Activated CD4-positive, alpha-beta T cell treated with anti-CD3 and anti-CD28 coated beads, Interleukin-2, amount 10 ng/mL, durations not matched to agents 24 days and 14 days (primary cell): Measurements from ENCODE around the gene PAX7. TPM values are rescaled to one million over a fixed set of nuclear protein-coding genes. Genes with fewer than 3 reads are reported as not detected.

ENCODE experiments used
- DNase-seq: peaks from one replicate; pipeline ENCODE4 v3.0.0; 2022
- H3K27ac Mint-ChIP-seq: one replicate; pipeline ENCODE4 v1.8.0; 2022; ENCODE audit warnings: mild to moderate bottlenecking, mixed read lengths
- H3K27me3 Mint-ChIP-seq: one replicate; pipeline ENCODE4 v1.8.0; 2022; ENCODE audit warnings: mixed read lengths
- H3K36me3 Mint-ChIP-seq: one replicate; pipeline ENCODE4 v1.8.0; 2022; ENCODE audit warnings: low read depth, mild to moderate bottlenecking, mixed read lengths
- H3K4me1 Mint-ChIP-seq: one replicate; pipeline ENCODE4 v1.8.0; 2021; ENCODE audit warnings: mixed read lengths
- H3K4me3 Mint-ChIP-seq: one replicate; pipeline ENCODE4 v1.8.0; 2022; ENCODE audit warnings: mild to moderate bottlenecking, moderate library complexity, mixed read lengths
- H3K9me3 Mint-ChIP-seq: one replicate; pipeline ENCODE4 v1.8.0; 2021; ENCODE audit warnings: mixed read lengths
- intact Hi-C: fragments of 100-400 bp; cut with micrococcal nuclease; formaldehyde crosslinking; loops from one replicate; pipeline ENCODE4 v1.15.1; 2023
- total RNA-seq: library from RNA; stranded (reverse); gene quantifications from 2 replicates; pipeline ENCODE4 v1.2.3, GENCODE V29; 2022

PAX7 gene
- total RNA-seq, 1 donor from 2014 or later, result not detected

- Mint-ChIP-seq H3K9me3 (no peaks in the 10 kb centered on the region), H3K27ac (no peak overlapping the region), H3K4me3 (no peak overlapping the region), H3K27me3 (peaks cover 2% of the 10 kb centered on the region), H3K36me3 (no peaks in the 10 kb centered on the region), H3K4me1 (no peaks in the 10 kb centered on the region)
- DNase-seq, result no peak
- intact Hi-C loops, result no loop called here
Observed at GRCh38 chr1:18606443-18607288, 24.0 kb upstream of the PAX7 start.

- Mint-ChIP-seq H3K4me1 (no peaks in the 10 kb centered on the region), H3K36me3 (no peaks in the 10 kb centered on the region), H3K4me3 (no peak overlapping the region), H3K27me3 (peaks cover 6% of the 10 kb centered on the region), H3K27ac (no peak overlapping the region), H3K9me3 (no peaks in the 10 kb centered on the region)
- DNase-seq, result no peak
- intact Hi-C loops, result no loop called here
Observed at GRCh38 chr1:18607289-18607760, 23.3 kb upstream of the PAX7 start.

- no peak overlapping the region for H3K4me3 Mint-ChIP-seq
- intact Hi-C loops, result no loop called here
- H3K4me1 Mint-ChIP-seq, result no peaks in the 10 kb centered on the region
- no peaks in the 10 kb centered on the region for H3K36me3 Mint-ChIP-seq
- no peak for DNase-seq
- H3K27ac Mint-ChIP-seq, result no peak overlapping the region
- no peaks in the 10 kb centered on the region for H3K9me3 Mint-ChIP-seq
- H3K27me3 Mint-ChIP-seq, result peaks cover 6% of the 10 kb centered on the region
Observed at GRCh38 chr1:18608534-18608933, 22.1 kb upstream of the PAX7 start.

GRCh38 chr1:18611311-18611710, 19.3 kb upstream of the PAX7 start:
- intact Hi-C loops, result no loop called here
- Mint-ChIP-seq H3K27me3 (peaks cover 9% of the 10 kb centered on the region), H3K4me1 (no peaks in the 10 kb centered on the region), H3K36me3 (no peaks in the 10 kb centered on the region), H3K27ac (no peak overlapping the region), H3K4me3 (no peak overlapping the region), H3K9me3 (no peaks in the 10 kb centered on the region)
- no peak for DNase-seq

GRCh38 chr1:18612073-18612472, 18.6 kb upstream of the PAX7 start:
- no peak overlapping the region for H3K4me3 Mint-ChIP-seq
- intact Hi-C loops, result no loop called here
- H3K27ac Mint-ChIP-seq, result no peak overlapping the region
- H3K27me3 Mint-ChIP-seq, result peaks cover 9% of the 10 kb centered on the region
- no peaks in the 10 kb centered on the region for H3K36me3 Mint-ChIP-seq
- no peaks in the 10 kb centered on the region for H3K4me1 Mint-ChIP-seq
- H3K9me3 Mint-ChIP-seq, result no peaks in the 10 kb centered on the region
- DNase-seq, result no peak

- intact Hi-C loops, result no loop called here
- no peaks in the 10 kb centered on the region for H3K9me3 Mint-ChIP-seq
- H3K36me3 Mint-ChIP-seq, result no peaks in the 10 kb centered on the region
- no peak overlapping the region for H3K27ac Mint-ChIP-seq
- DNase-seq, result no peak
- H3K4me1 Mint-ChIP-seq, result no peaks in the 10 kb centered on the region
- H3K4me3 Mint-ChIP-seq, result no peak overlapping the region
- peaks cover 15% of the 10 kb centered on the region for H3K27me3 Mint-ChIP-seq
Observed at GRCh38 chr1:18614069-18614735, 16.4 kb upstream of the PAX7 start.

- no peak overlapping the region for H3K27ac Mint-ChIP-seq
- no peak for DNase-seq
- H3K4me3 Mint-ChIP-seq, result no peak overlapping the region
- H3K9me3 Mint-ChIP-seq, result no peaks in the 10 kb centered on the region
- intact Hi-C loops, result no loop called here
- H3K4me1 Mint-ChIP-seq, result no peaks in the 10 kb centered on the region
- H3K36me3 Mint-ChIP-seq, result no peaks in the 10 kb centered on the region
- peaks cover 18% of the 10 kb centered on the region for H3K27me3 Mint-ChIP-seq
Observed at GRCh38 chr1:18618546-18619466, 11.8 kb upstream of the PAX7 start.

GRCh38 chr1:18619467-18619835, 11.2 kb upstream of the PAX7 start:
- Mint-ChIP-seq H3K9me3 (no peaks in the 10 kb centered on the region), H3K27ac (no peak overlapping the region), H3K27me3 (peaks cover 21% of the 10 kb centered on the region), H3K36me3 (no peaks in the 10 kb centered on the region), H3K4me3 (no peak overlapping the region), H3K4me1 (no peaks in the 10 kb centered on the region)
- DNase-seq, result no peak
- intact Hi-C loops, result no loop called here

GRCh38 chr1:18628511-18628910, 2.1 kb upstream of the PAX7 start:
- no peak for DNase-seq
- H3K27ac Mint-ChIP-seq, result no peak overlapping the region
- H3K9me3 Mint-ChIP-seq, result no peaks in the 10 kb centered on the region
- no peak overlapping the region for H3K4me3 Mint-ChIP-seq
- peaks cover 1% of the 10 kb centered on the region for H3K36me3 Mint-ChIP-seq
- H3K4me1 Mint-ChIP-seq, result peaks cover 5% of the 10 kb centered on the region
- intact Hi-C loops, result no loop called here
- peaks cover 69% of the 10 kb centered on the region for H3K27me3 Mint-ChIP-seq

GRCh38 chr1:18629659-18630510, 761 bp upstream of the PAX7 start:
- peaks cover 76% of the 10 kb centered on the region for H3K27me3 Mint-ChIP-seq
- peak overlapping the region; percentile 51 for H3K27ac Mint-ChIP-seq
- H3K9me3 Mint-ChIP-seq, result no peaks in the 10 kb centered on the region
- H3K4me1 Mint-ChIP-seq, result peaks cover 5% of the 10 kb centered on the region
- H3K4me3 Mint-ChIP-seq, result no peak overlapping the region
- H3K36me3 Mint-ChIP-seq, result peaks cover 3% of the 10 kb centered on the region
- no peak for DNase-seq
- intact Hi-C loops, result no loop called here

- Mint-ChIP-seq H3K36me3 (peaks cover 6% of the 10 kb centered on the region), H3K4me3 (no peak overlapping the region), H3K4me1 (peaks cover 9% of the 10 kb centered on the region), H3K9me3 (no peaks in the 10 kb centered on the region), H3K27ac (peak overlapping the region; percentile 74), H3K27me3 (peaks cover 87% of the 10 kb centered on the region)
- intact Hi-C loops, result no loop called here
- no peak for DNase-seq
Observed at GRCh38 chr1:18631496-18632217, 1.0 kb downstream of the PAX7 start.

- Mint-ChIP-seq H3K4me1 (peaks cover 9% of the 10 kb centered on the region), H3K27ac (peak overlapping the region; percentile 74), H3K36me3 (peaks cover 6% of the 10 kb centered on the region), H3K9me3 (no peaks in the 10 kb centered on the region), H3K4me3 (no peak overlapping the region), H3K27me3 (peaks cover 91% of the 10 kb centered on the region)
- intact Hi-C loops, result no loop called here
- DNase-seq, result peak; percentile 57
Observed at GRCh38 chr1:18632218-18632588, 1.6 kb downstream of the PAX7 start.
